ENCODE data around the gene ZNF662.

The ZNF662 gene

DNA sequence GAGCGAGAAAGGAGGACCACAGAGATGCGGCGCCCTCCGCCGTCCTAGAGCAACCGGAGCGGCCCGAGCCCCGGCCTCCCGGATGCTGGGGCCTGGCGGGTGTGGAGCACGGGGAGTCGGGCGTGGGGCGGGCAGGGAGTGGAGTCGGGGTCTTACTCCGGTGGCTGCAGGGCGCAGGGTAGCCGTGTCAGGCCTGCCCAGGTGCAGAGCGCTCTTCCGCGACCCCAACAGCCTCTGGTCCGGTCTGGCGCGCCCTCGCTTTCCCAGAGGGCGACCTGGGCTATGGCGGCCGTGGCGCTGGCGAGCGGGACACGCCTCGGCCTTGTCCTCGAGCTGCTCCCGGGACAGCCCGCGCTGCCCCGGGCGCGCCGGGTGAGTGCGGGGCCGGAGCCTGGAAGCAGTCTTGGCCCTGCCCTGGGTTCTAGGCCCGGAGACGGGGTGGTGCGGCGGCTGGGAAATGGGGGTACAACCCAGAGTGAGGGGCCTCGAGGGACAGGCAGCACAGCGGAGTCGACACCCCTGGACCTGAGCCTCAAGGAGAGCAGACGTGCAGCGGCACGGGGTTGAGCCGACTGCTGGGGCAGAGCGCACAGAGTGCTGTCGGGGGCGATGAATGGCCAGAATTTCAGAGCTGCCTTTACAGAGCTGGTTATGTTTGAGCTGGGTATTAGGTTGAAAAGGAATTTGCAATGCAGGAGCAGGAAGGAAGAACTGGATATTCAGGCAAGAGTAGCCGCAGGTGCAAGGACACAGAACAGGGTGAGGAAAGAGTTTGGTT is at the start of gene ZNF662:
Gene ZNF662 (plus strand): TSS at position 73 of the 778 bp plus-strand sequence. CDS start 1,973 bp downstream, outside the sequence.
- TF ChIP-seq GATA3 (IDR thresholded peaks at IDR 0.05; ENCODE audit: low read depth, low read length) = no peak
- no peak for TF ChIP-seq GATA2 (IDR thresholded peaks at IDR 0.05; ENCODE audit: low read depth, low read length)

DNA sequence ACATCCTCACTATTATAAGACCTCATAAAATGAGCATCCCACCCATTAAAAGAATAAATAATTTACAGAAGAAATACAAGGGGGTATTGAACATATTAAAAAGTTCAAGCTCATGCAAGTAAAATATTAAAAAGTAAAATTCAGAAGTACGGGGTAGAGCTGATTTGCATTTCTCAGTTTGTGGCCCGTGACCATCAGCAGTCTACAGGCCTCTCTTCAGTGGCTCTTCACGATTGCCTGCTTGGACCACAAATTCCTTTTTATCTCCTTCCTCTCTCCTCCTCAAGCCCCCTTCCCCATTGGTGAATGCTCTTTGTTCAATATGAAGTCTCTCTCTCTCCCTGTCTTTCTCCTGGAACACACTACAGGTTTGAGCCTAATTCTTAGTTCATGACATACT is 49.4 kb upstream of the ZNF662 start:
- TF ChIP-seq GATA3 (IDR thresholded peaks at IDR 0.05; ENCODE audit: low read depth, low read length) = no peak
- no peak for TF ChIP-seq GATA2 (IDR thresholded peaks at IDR 0.05; ENCODE audit: low read depth, low read length)

- TF ChIP-seq GATA3 (IDR thresholded peaks at IDR 0.05; ENCODE audit: low read depth, low read length) (no peak), GATA2 (IDR thresholded peaks at IDR 0.05; ENCODE audit: low read depth, low read length) (no peak)
These were observed 41.5 kb upstream of the ZNF662 start for GRCh38 chr3:42864321-42864950.

DNA sequence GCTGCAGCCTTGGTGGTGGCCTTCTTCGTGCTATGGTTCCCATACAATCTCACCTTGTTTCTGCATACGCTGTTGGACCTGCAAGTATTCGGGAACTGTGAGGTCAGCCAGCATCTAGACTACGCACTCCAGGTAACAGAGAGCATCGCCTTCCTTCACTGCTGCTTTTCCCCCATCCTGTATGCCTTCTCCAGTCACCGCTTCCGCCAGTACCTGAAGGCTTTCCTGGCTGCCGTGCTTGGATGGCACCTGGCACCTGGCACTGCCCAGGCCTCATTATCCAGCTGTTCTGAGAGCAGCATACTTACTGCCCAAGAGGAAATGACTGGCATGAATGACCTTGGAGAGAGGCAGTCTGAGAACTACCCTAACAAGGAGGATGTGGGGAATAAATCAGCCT is 40.7 kb upstream of the ZNF662 start:
- no peak for TF ChIP-seq GATA2 (IDR thresholded peaks at IDR 0.05; ENCODE audit: low read depth, low read length)
- no peak for TF ChIP-seq GATA3 (IDR thresholded peaks at IDR 0.05; ENCODE audit: low read depth, low read length)

GRCh38 chr3:42867138-42867537 is 38.8 kb upstream of the ZNF662 start:
- no peak for TF ChIP-seq GATA2 (IDR thresholded peaks at IDR 0.05; ENCODE audit: low read depth, low read length)

DNA sequence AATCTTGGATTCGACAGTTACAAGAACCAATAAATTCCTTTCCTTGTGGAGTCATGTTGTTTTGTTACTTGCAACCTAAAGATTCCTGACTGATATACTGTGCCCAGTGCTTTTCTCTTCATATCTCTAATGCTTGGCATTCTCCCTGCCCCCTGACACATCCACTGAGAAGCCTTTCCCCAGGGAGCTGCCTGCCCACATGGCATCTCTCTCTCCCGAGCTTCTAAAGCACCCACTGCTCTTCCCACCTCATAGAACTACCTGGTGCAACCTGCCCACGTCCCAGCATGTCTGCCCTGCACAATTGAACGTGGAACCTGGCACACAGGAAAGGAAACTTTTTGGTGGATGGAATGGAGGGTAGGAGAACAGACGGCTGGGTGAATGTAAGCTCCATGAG is 37.1 kb upstream of the ZNF662 start:
- TF ChIP-seq GATA3 (IDR thresholded peaks at IDR 0.05; ENCODE audit: low read depth, low read length) = no peak

- TF ChIP-seq GATA2 (IDR thresholded peaks at IDR 0.05; ENCODE audit: low read depth, low read length) = peak; percentile 85
- TF ChIP-seq GATA3 (IDR thresholded peaks at IDR 0.05; ENCODE audit: low read depth, low read length) = no peak
These were observed 34.2 kb upstream of the ZNF662 start for GRCh38 chr3:42871592-42872196.

DNA sequence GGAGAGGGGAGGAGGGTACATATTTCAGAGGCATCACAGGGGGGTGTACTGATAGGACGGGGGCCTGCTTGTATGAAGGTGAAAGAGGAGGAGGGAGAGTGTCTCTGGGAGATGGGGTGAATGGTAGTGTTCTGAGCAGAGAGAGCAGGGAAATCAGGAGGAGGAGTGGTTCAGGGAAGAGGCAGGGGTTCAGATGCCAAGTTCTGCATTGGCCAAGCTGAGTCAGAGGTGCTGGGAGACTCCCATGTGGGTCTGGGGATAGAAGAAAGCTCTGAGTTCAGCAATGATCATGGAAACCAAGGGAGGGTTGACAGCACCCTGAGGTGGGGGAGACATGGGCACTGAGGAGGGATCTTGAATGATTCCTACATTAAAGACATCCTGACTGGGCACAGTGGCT is 33.2 kb upstream of the ZNF662 start:
- TF ChIP-seq GATA2 (IDR thresholded peaks at IDR 0.05; ENCODE audit: low read depth, low read length) (no peak), GATA3 (IDR thresholded peaks at IDR 0.05; ENCODE audit: low read depth, low read length) (no peak)

DNA sequence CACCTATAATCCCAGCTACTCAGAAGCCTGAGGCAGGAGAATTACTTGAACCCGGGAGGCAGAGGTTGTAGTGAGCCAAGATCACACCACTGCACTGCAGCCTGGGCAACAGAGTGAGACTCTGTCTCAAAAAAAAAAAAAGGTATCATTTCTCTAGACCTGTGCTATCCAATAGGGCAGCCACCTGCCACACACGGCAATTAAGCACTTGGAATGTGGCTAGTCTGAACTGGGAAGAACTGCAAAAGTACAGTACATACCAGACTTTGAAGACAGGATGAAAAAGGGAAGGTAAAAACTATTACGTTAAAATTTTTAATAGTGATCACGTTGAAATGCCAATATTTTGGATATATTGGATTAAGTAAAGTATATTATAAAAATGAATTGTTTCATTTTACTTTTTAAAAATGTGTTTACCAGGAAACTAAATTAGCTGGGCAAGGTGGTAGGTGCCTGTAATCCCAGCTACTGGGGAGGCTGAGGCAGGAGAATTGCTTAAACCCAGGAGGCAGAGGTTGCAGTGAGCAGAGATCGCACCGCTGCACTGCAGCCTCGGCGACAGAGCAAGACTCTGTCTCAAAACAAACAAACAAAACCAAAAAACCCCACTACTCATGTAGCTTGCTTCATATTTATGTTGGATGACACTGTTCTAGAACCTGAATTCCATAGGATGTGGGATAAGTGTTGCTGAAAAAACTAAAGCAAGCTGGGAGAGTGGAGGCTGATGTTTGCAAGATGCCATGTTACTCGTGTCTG is 32.5 kb upstream of the ZNF662 start:
- TF ChIP-seq GATA3 (IDR thresholded peaks at IDR 0.05; ENCODE audit: low read depth, low read length) (no peak), GATA2 (IDR thresholded peaks at IDR 0.05; ENCODE audit: low read depth, low read length) (no peak)

GRCh38 chr3:42874749-42875148 is 31.2 kb upstream of the ZNF662 start:
- TF ChIP-seq GATA2 (IDR thresholded peaks at IDR 0.05; ENCODE audit: low read depth, low read length) (no peak), GATA3 (IDR thresholded peaks at IDR 0.05; ENCODE audit: low read depth, low read length) (no peak)

GRCh38 chr3:42875325-42876151 is 30.4 kb upstream of the ZNF662 start, which contains the start of gene CYP8B1:
TSS of gene CYP8B1 (minus strand) at chr3:42875879. CDS start at chr3:42875816, 63 bp downstream.
- TF ChIP-seq GATA3 (IDR thresholded peaks at IDR 0.05; ENCODE audit: low read depth, low read length) (no peak), GATA2 (IDR thresholded peaks at IDR 0.05; ENCODE audit: low read depth, low read length) (no peak)

GRCh38 chr3:42876401-42876800 is 29.5 kb upstream of the ZNF662 start:
- TF ChIP-seq GATA2 (IDR thresholded peaks at IDR 0.05; ENCODE audit: low read depth, low read length) (no peak), GATA3 (IDR thresholded peaks at IDR 0.05; ENCODE audit: low read depth, low read length) (no peak)

DNA sequence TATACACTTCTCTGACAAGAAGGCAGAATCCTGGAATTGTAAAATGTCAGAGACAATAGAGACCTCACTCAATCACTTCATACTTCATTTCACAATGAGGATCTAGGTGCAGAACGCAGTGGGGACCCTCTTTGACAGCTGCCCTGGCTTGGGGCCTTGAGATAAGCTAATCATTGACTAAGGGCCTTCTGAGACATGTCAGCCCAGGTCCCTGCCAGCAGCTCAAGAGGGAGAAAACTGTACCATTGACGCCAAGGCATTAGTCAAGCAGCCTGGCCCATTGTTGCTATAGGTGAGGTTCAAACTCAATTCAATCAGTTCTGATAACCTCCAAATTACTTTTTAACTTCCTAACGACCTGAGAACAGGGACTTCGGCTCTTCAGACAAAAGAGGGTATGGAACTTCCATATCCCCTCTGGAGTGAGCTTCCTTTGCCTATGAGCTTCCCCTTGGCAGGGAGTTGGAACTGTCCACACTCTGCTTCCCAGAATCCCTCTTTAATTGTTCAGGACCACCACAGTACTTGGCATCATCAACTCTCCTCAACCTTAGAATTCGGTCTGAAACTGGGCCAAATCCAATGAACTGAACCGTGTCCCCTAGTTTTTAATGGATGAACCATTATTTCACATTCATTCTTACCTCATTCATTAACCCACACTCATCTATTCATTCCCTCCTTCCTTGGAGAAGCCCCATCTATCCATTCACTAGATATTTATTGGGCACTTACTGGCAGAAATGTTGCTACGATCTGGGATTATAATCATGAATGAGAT is 28.8 kb upstream of the ZNF662 start:
- TF ChIP-seq GATA3 (IDR thresholded peaks at IDR 0.05; ENCODE audit: low read depth, low read length) (no peak), GATA2 (IDR thresholded peaks at IDR 0.05; ENCODE audit: low read depth, low read length) (no peak)
